HG03175 (cell line): ENCODE measurements around the gene ZNF76.
"Not testable (repeated sequence)": the region's sequence is repeated elsewhere in the genome, so short reads cannot be mapped to it uniquely, and the experiment has no call there.

Experiments
- ATAC-seq: cut with Tn5 transposase; IDR thresholded peaks from one replicate; pipeline ENCODE4 v1.9.1; 2021; ENCODE audit warnings: mild to moderate bottlenecking, moderate library complexity; ENCODE audit not compliant: unreplicated experiment

Gene ZNF76

DNA sequence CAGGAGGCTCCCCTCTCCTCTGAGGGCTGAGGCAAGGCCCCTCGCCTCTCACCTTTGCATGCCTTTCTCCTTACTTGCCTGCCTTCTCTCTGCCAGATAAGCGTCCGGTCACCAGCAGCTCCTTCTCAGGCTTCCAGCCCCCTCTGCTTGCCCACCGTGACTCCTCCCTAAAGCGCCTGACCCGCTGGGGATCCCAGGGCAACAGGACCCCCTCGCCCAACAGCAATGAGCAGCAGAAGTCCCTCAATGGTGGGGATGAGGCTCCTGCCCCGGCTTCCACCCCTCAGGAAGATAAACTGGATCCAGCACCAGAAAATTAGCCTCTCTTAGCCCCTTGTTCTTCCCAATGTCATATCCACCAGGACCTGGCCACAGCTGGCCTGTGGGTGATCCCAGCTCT lies 61.6 kb downstream of the ZNF76 start:
- no peak for ATAC-seq

- ATAC-seq, result peak; percentile 60
These were observed 68.0 kb downstream of the ZNF76 start for GRCh38 chr6:35327349-35328027.

DNA sequence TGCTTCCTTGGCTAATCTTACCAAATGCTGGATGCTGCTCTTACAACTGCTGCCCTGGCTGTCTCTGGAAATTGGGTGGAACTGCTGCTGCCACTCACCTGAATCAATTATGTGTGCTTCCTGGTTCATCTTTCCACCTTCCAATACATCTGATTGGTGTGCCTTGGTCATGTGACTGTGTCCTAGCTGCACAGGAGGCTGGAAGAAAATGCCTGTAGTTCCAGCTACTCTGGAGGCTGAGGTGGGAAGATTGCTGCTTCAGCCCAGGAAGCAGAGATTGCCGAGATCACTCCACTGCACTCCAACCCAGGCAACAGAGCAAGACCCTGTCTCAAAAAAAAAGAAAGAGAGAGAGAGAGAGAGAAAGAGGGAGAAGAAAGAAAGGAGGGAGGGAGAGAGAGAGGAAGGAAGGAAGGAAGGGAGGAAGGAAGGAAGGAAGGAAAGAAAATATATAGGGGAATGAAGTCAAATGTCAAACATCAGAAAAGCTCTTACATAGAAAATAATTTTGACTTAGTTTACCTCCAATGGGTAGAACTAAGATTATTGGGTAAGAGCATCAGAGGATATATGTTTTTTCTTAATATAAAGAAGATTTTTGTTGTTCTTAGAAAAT lies 68.7 kb downstream of the ZNF76 start:
- ATAC-seq, result no peak

DNA sequence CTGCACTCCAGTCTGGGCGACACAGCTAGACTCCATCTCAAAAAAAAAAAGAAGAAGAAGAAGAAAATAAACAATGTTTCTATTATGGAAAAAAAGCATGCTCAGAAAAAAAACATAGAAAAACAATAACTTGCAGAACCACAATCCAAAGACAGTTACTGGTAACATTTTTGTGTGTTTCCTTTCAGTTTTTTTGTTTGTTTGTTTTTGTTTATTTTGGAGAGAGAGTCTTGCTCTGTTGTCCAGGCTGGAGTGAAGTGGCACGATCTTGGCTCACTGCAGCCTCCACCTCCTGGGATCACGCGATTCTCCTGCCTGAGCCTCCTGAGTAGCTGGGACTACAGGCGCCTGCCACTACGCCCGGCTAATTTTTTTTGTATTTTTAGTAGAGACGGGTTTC lies 69.4 kb downstream of the ZNF76 start:
- not testable (repeated sequence) for ATAC-seq

GRCh38 chr6:35330541-35331119 lies 71.1 kb downstream of the ZNF76 start:
- ATAC-seq, result no peak

DNA sequence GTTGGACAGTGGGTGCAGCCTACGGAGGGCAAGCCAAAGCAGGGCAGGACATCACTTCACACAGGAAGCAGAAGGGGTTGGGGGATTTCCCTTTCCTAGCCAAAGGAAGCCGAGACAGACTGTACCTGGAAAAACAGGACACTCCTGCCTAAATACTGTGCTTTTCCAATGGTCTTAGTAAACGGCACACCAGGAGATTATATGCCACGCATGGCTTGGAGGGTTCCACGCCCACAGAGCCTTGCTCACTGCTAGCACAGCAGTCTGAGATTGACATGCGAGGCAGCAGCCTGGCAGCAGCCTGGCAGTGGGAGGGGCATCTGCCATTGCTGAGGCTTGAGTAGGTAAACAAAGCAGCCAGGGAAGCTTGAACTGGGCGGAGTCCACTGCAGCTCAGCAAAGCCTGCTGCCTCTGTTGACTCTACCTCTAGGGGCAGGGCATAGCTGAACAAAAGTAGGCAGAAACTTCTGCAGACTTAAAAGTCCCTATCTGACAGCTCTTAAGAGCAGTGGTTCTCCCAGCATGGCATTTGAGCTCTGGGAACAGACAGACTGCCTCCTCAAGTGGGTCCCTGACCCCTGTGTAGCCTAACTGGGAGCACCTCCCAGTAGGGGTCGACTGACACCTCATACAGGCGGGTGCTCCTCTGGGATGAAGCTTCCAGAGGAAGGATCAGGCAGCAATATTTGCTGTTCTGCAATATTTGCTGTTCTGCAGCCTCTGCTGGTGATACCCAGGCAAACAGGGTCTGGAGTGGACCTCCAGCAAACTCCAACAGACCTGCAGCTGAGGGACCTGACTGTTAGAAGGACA lies 72.7 kb downstream of the ZNF76 start:
- ATAC-seq, result not testable (repeated sequence)

DNA sequence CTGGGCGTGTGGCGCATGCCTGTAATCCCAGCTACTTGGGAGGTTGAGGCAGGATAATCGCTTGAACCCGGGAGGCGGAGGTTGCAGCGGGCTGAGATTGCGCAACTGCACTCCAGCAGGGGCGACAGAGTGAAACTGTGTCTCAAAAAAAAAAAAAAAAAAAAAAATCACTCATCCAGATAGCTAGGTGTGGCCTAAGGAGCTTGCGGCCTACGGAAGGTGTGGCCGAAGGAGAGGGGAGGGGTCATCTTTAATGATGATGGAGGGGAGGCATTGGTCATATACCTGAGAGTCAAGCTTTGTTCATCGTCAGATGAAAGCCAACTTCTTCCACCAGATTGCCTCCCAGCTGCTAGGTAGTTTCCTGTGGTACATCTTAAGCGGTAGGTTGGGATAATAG lies 82.0 kb downstream of the ZNF76 start:
- ATAC-seq, result no peak

DNA sequence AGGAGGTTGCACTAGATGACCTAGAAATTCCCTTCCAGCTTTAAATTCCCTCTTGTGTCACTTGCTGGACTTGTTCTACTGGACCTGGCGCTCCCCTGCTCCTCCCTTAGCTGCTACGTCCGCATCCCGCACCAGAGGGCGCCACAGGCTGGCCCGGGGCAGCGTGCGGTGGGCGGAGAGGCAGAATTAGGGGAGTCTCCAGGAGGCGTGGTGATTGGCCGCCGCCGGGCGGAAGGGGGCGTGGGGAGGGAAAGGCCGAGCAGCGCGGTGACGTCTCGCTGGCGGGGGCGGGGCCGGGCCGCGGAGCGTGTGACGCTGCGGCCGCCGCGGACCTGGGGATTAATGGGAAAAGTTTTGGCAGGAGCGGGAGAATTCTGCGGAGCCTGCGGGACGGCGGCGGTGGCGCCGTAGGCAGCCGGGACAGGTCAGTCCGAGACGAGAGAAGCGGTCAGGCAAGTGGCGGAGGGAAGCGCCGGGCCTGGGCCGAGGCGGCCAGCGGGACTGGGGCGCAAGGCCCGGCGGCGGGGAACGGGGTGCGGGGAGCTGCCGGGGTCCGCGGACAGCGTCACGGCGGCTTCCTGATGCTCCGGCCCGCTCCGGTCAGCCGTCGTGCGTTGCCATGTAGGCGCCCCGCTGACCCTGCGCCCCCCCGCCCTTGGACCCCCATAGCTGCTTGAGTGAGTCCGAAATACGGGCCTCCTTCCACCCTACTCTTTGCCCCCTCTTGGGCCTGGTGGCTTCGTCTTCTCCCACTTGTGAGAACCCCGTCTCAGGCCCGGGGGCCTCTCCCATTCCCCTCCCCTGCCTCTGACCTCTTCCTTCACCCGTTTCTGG lies 82.9 kb downstream of the ZNF76 start, which contains the start of gene PPARD:
Gene PPARD (plus strand): TSS at position 301 of the 834 bp plus-strand sequence. CDS start 68,530 bp downstream, outside the sequence.
- ATAC-seq, result peak; percentile 98

DNA sequence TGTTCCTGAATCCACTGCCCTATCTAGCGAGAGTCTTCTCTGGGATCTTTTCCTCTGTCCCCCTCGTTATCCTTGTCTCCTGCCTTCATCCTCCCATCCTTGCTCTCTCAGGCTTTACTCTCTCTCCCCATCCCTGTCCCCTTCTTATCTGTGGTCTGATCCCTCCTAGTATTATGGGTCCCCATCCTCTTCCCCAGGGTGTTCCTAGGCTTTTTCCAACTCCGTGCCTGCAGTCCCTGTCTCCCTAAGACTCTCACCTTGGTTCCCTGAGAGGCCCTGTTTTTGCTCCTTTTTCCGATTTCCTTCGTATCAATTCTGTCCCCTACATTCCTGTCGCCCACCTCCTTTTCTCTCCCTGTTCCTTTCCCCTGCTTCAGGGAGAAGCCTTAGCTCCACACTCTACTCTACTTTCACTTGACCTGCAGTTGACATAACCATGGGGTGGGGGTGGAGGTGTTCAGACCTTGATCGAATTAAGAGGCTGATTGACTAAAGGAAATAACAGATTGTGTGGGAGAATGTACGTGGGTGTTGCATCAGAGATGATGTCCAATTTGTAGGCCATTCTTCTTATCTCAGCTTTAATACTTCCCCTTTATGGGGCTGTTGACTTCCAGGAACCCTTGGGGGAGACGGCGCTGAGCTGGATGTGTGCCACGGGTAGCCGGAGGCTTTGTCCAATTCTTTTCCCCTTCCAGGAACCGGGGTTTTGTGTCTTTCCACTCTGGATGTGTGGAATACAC lies 83.7 kb downstream of the ZNF76 start:
- ATAC-seq, result no peak

GRCh38 chr6:35343835-35344550 lies 84.5 kb downstream of the ZNF76 start:
- ATAC-seq, result no peak
